Measurements from ENCODE around the gene PIK3AP1.

DNA sequence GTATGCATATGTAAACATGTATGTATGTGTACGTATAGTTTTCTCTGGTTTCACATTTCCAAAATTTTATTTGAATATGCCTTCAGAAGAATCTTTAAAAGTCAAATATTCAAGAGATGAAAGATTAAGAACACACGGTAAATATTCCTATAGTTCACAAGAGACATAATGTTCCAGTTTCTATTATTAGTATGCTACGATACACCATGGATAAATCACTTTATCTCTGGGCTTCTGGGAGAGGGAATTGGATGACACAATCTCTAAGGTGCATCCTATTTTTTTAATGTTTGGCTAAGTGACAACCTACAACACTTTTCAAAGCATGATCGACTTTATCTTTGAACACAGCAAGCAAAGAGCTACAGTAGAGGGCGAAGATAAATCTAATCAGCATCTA lies 147.3 kb downstream of the PIK3AP1 start:
- TF ChIP-seq POLR2A (IDR thresholded peaks at IDR 0.05) (no peak), EP300 (IDR thresholded peaks at IDR 0.05) (no peak)
- TF ChIP-seq, protein P1, sequence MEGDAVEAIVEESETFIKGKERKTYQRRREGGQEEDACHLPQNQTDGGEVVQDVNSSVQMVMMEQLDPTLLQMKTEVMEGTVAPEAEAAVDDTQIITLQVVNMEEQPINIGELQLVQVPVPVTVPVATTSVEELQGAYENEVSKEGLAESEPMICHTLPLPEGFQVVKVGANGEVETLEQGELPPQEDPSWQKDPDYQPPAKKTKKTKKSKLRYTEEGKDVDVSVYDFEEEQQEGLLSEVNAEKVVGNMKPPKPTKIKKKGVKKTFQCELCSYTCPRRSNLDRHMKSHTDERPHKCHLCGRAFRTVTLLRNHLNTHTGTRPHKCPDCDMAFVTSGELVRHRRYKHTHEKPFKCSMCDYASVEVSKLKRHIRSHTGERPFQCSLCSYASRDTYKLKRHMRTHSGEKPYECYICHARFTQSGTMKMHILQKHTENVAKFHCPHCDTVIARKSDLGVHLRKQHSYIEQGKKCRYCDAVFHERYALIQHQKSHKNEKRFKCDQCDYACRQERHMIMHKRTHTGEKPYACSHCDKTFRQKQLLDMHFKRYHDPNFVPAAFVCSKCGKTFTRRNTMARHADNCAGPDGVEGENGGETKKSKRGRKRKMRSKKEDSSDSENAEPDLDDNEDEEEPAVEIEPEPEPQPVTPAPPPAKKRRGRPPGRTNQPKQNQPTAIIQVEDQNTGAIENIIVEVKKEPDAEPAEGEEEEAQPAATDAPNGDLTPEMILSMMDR (IDR thresholded peaks at IDR 0.05), result no peak

Measured in stomach (tissue), 4 donors.